A549 (cell line): ENCODE results near the gene SYT1. TPM values are rescaled to one million over a fixed set of nuclear protein-coding genes. Genes with fewer than 3 reads are reported as not detected.

Experiments used
- ATAC-seq, 2 experiments: fragments of 200-7000 bp in 1 of 2; fragments of >200 bp in 1 of 2; cut with Nextera tagmentation in 1 of 2; cut with Tn5 transposase in 1 of 2; 3 replicates each; pipeline versions ENCODE4 v1.8.0 to v1.9.1; 2018 to 2020; ENCODE audit warnings: mild to moderate bottlenecking in 1 of 2, moderate library complexity in 1 of 2
- CTCF ChIA-PET: fragments of 300-600 bp; sonication (Branson Sonifier 250); formaldehyde crosslinking; extraction: SDS; loops from one replicate; lab custom pipeline; 2021; ENCODE audit warnings: antibody characterized with exemption, inconsistent platforms; lab: Yijun Ruan, JAX
- POLR2A ChIA-PET: fragments of 350-600 bp; formaldehyde crosslinking; extraction: SDS; loops from one replicate; lab custom pipeline; 2021; ENCODE audit warnings: antibody characterized with exemption, inconsistent platforms; lab: Yijun Ruan, JAX
- DNase-seq, 2 experiments: peaks; one replicate each; pipeline versions ENCODE4 v3.0.0 to v3.0.0-alpha.2; 2011 to 2016; ENCODE audit warnings: low read depth in 1 of 2, low spot score in 1 of 2
- FAIRE-seq: peaks from 2 replicates; lab custom pipeline; 2011; peaks lifted over from hg19 to GRCh38; lab: Jason Lieb, UNC
- H3K27ac ChIP-seq, 2 experiments: fragments of >200 bp; sonication (Bioruptor Twin); formaldehyde crosslinking; 3 replicates each; pipeline ENCODE4 v1.5.1; 2016 to 2017
- H3K4me1 ChIP-seq: fragments of >200 bp; sonication (Bioruptor Twin); formaldehyde crosslinking; 3 replicates; pipeline ENCODE4 v1.6.1; 2016
- H3K4me2 ChIP-seq: fragments of >200 bp; sonication (Bioruptor Twin); formaldehyde crosslinking; 3 replicates; pipeline ENCODE4 v1.6.1; 2016
- H3K4me3 ChIP-seq: fragments of >200 bp; sonication (Bioruptor Twin); formaldehyde crosslinking; 3 replicates; pipeline ENCODE4 v1.5.1; 2016
- H3K9me3 ChIP-seq: fragments of >200 bp; sonication (Bioruptor Twin); formaldehyde crosslinking; 3 replicates; pipeline ENCODE4 v1.6.1; 2016
- BHLHE40 ChIP-seq: IDR thresholded peaks from 2 replicates; pipeline ENCODE4 v1.6.1; 2012; ENCODE audit warnings: low read depth, low read length, inconsistent platforms
- CBX8 ChIP-seq: fragments of 200-600 bp; sonication (generic); IDR thresholded peaks from 2 replicates; pipeline ENCODE4 v1.6.1; 2016
- CHD4 ChIP-seq: fragments of 200-600 bp; sonication (generic); IDR thresholded peaks from 2 replicates; pipeline ENCODE4 v1.6.1; 2016; ENCODE audit warnings: antibody characterized with exemption, mild to moderate bottlenecking, borderline replicate concordance
- FOSB ChIP-seq: fragments of 250-450 bp; sonication (Bioruptor Pico); IDR thresholded peaks from 2 replicates; pipeline ENCODE4 v1.5.0; 2020; ENCODE audit warnings: mild to moderate bottlenecking, moderate library complexity
- FOSL2 ChIP-seq, 2 experiments: fragments of 450-650 bp in 1 of 2; fragments of >200 bp in 1 of 2; sonication (Bioruptor Twin) in 1 of 2; formaldehyde crosslinking; IDR thresholded peaks; 2 replicates each; pipeline versions ENCODE4 v1.5.0 to v1.6.1; 2016 to 2020; ENCODE audit warnings: mild to moderate bottlenecking in 1 of 2, moderate library complexity in 1 of 2
- HOXB5 ChIP-seq: fragments of 250-450 bp; sonication (Bioruptor Pico); IDR thresholded peaks from 2 replicates; pipeline ENCODE4 v1.5.0; 2020; ENCODE audit warnings: mild to moderate bottlenecking, moderate library complexity
- MYC ChIP-seq: IDR thresholded peaks from 2 replicates; pipeline ENCODE4 v1.6.1; 2012; ENCODE audit warnings: mild to moderate bottlenecking, inconsistent platforms, low read length, improper control_type of control experiment, borderline replicate concordance
- POLR2AphosphoS2 ChIP-seq: conservative IDR thresholded peaks from 2 replicates; pipeline ENCODE4 v1.6.1; 2012; ENCODE audit warnings: low read length, improper control_type of control experiment, inconsistent platforms
- RCOR1 ChIP-seq: fragments of 150-350 bp; IDR thresholded peaks from 2 replicates; pipeline ENCODE4 v1.6.1; 2014; ENCODE audit warnings: antibody characterized with exemption, low read length, low read depth
- RFX5 ChIP-seq: fragments of 450-650 bp; IDR thresholded peaks from 2 replicates; pipeline ENCODE4 v1.7.1; 2014; ENCODE audit warnings: antibody characterized with exemption, mild to moderate bottlenecking, moderate library complexity
- TFCP2L1 ChIP-seq: fragments of 250-450 bp; sonication (Bioruptor Pico); IDR thresholded peaks from 2 replicates; pipeline ENCODE4 v1.5.0; 2021; ENCODE audit warnings: mild to moderate bottlenecking
- ZFP36 ChIP-seq: fragments of 450-650 bp; IDR thresholded peaks from 2 replicates; pipeline ENCODE4 v1.6.1; 2014; ENCODE audit warnings: borderline replicate concordance; ENCODE audit not compliant: partially characterized antibody
- ZSCAN20 ChIP-seq: fragments of 250-450 bp; sonication (Bioruptor Pico); IDR thresholded peaks from 2 replicates; pipeline ENCODE4 v1.8.0; 2022; ENCODE audit warnings: mild to moderate bottlenecking, moderate library complexity
- WGBS: methylation state at CpG from one replicate; pipeline ENCODE4 v1.1.6; 2017; ENCODE audit errors: missing lambda C conversion rate; 5-methylcytosine and 5-hydroxymethylcytosine counted together
- polyA plus RNA-seq, 4 experiments: library from polyadenylated mRNA; depleted of rRNA in 3 of 4; stranded (reverse); fragments of >200 nt; fragmentation: RNase III in 1 of 4; extraction: RNeasy Plus Mini Kit Qiagen cat#74134 plus additional on column Dnase treatment in 1 of 4; gene quantifications; 2 replicates in 3 of 4; 3 replicates in 1 of 4; pipeline ENCODE4 v1.2.3, GENCODE V29; 2011 to 2017
- TF ChIP-seq, protein P1 (sequence below): fragments of >200 bp; sonication (Bioruptor Twin); formaldehyde crosslinking; IDR thresholded peaks from 2 replicates; pipeline ENCODE4 v1.6.1; 2016
- TF ChIP-seq, protein P2 (sequence below): fragments of >200 bp; sonication (Bioruptor Twin); formaldehyde crosslinking; IDR thresholded peaks from 3 replicates; pipeline ENCODE4 v1.6.1; 2016
- TF ChIP-seq, protein P3 (sequence below): fragments of 200-600 bp; sonication (generic); IDR thresholded peaks from 2 replicates; pipeline ENCODE4 v1.6.1; 2016; ENCODE audit warnings: antibody characterized with exemption, mild to moderate bottlenecking, moderate library complexity
- TF ChIP-seq, protein P4 (sequence below): fragments of 450-650 bp; IDR thresholded peaks from 2 replicates; pipeline ENCODE4 v1.6.1; 2014; ENCODE audit warnings: antibody characterized with exemption

Gene SYT1
- polyA plus RNA-seq, 2 of the 4 experiments (the other 2 are of a cell fraction): 11.7 to 39.6 TPM

DNA sequence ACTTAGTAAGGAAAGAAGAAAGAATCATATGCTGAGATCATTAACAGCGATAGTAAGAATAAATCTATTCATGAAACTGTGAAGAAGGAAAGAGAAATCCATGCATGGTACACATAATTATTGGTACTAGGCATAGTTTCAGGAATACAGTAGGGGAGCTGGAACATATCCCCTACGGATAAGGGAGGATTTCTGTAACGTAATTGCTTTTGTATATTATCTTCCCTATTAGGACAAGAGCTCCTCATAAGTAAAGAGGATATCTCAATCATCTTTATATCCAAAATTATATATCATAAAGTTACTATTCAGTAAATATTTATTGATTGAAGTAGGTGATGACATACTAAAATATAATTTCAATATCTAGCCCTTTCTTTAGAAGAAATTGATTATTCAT lies 22.9 kb downstream of the SYT1 start:
- H3K27ac ChIP-seq: peak overlapping the region; percentile 83 to 85

DNA sequence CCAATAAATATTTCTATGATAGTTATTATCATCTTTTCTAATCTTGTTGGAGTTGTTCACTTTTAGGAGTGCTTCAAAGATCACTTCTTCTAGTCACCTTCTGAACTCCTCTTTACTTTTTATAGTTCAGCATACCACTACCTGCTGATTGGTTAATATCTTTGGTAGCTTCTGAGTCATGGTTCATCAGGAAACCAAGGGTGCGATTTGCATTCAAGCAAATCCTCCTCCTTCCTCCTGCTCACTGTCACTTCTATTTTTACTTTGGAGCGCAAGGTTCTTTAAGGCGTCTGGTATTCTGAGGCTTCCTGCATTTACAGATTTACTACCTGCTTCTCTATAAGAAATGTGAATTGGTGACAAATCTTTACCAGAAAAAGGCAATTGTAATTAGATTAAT lies 24.0 kb downstream of the SYT1 start:
- no peak for TF ChIP-seq TFCP2L1 (CRISPR knock-in tag)
- TF ChIP-seq POLR2AphosphoS2: no peak
- TF ChIP-seq FOSL2 (IDR thresholded peaks at IDR 0.05): no peak
- TF ChIP-seq FOSL2 (CRISPR knock-in tag; IDR thresholded peaks at IDR 0.05): no peak
- TF ChIP-seq FOSB: no peak
- no peak for TF ChIP-seq RCOR1
- TF ChIP-seq BHLHE40: no peak
- no peak for TF ChIP-seq ZFP36
- TF ChIP-seq RFX5: no peak
- TF ChIP-seq, protein P1, sequence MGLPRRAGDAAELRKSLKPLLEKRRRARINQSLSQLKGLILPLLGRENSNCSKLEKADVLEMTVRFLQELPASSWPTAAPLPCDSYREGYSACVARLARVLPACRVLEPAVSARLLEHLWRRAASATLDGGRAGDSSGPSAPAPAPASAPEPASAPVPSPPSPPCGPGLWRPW: no peak
- no peak for TF ChIP-seq ZSCAN20 (CRISPR knock-in tag)
- no peak for TF ChIP-seq HOXB5 (CRISPR knock-in tag)
- TF ChIP-seq, protein P2, sequence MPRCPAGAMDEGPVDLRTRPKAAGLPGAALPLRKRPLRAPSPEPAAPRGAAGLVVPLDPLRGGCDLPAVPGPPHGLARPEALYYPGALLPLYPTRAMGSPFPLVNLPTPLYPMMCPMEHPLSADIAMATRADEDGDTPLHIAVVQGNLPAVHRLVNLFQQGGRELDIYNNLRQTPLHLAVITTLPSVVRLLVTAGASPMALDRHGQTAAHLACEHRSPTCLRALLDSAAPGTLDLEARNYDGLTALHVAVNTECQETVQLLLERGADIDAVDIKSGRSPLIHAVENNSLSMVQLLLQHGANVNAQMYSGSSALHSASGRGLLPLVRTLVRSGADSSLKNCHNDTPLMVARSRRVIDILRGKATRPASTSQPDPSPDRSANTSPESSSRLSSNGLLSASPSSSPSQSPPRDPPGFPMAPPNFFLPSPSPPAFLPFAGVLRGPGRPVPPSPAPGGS: no peak
- TF ChIP-seq MYC: no peak
- TF ChIP-seq, protein P3, sequence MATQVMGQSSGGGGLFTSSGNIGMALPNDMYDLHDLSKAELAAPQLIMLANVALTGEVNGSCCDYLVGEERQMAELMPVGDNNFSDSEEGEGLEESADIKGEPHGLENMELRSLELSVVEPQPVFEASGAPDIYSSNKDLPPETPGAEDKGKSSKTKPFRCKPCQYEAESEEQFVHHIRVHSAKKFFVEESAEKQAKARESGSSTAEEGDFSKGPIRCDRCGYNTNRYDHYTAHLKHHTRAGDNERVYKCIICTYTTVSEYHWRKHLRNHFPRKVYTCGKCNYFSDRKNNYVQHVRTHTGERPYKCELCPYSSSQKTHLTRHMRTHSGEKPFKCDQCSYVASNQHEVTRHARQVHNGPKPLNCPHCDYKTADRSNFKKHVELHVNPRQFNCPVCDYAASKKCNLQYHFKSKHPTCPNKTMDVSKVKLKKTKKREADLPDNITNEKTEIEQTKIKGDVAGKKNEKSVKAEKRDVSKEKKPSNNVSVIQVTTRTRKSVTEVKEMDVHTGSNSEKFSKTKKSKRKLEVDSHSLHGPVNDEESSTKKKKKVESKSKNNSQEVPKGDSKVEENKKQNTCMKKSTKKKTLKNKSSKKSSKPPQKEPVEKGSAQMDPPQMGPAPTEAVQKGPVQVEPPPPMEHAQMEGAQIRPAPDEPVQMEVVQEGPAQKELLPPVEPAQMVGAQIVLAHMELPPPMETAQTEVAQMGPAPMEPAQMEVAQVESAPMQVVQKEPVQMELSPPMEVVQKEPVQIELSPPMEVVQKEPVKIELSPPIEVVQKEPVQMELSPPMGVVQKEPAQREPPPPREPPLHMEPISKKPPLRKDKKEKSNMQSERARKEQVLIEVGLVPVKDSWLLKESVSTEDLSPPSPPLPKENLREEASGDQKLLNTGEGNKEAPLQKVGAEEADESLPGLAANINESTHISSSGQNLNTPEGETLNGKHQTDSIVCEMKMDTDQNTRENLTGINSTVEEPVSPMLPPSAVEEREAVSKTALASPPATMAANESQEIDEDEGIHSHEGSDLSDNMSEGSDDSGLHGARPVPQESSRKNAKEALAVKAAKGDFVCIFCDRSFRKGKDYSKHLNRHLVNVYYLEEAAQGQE: no peak
- no peak for TF ChIP-seq CBX8
- no peak for TF ChIP-seq CHD4
- TF ChIP-seq, protein P4, sequence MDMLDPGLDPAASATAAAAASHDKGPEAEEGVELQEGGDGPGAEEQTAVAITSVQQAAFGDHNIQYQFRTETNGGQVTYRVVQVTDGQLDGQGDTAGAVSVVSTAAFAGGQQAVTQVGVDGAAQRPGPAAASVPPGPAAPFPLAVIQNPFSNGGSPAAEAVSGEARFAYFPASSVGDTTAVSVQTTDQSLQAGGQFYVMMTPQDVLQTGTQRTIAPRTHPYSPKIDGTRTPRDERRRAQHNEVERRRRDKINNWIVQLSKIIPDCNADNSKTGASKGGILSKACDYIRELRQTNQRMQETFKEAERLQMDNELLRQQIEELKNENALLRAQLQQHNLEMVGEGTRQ: no peak
- FAIRE-seq (peak; percentile 65), DNase-seq (peak in 1 of 2 experiments; percentile 59), ATAC-seq (peak in 1 of 2 experiments; percentile 43; a peak in 1 of 6 replicates)
- peaks cover 35% of the 10 kb centered on the region for H3K4me1 ChIP-seq
- peak overlapping the region; percentile 52 to 83; a peak in 3 of 6 replicates for H3K27ac ChIP-seq
- ChIA-PET CTCF (no interaction called here), POLR2A (interaction anchor here (1.0 kb wide), 1 partner anchor 24 kb away, joined by 3 read pairs; the partner anchor contains the start of gene SYT1)
- peak overlapping the region; percentile 38 for H3K4me2 ChIP-seq
- 53% methylated on average over 3 of the region's 3 CpGs for WGBS
- H3K9me3 ChIP-seq: no peaks in the 10 kb centered on the region
- no peak overlapping the region for H3K4me3 ChIP-seq

More for the DNA sequence above, 22.9 kb downstream of the SYT1 start:
- Histone ChIP-seq H3K9me3 (no peaks in the 10 kb centered on the region), H3K4me2 (peak overlapping the region; percentile 71), H3K4me1 (peaks cover 35% of the 10 kb centered on the region), H3K4me3 (peak overlapping the region; percentile 13; the same call in 1 of the 3 replicates)
- CTCF ChIA-PET: interaction anchor here (1.0 kb wide), 1 partner anchor 9 kb away, joined by 3 read pairs; no protein-coding TSS in a partner anchor
- TF ChIP-seq FOSL2 (IDR thresholded peaks at IDR 0.05) (no peak), FOSL2 (CRISPR knock-in tag; IDR thresholded peaks at IDR 0.05) (no peak)
- FAIRE-seq (no peak), DNase-seq (no peak), ATAC-seq (peak; percentile 54 to 55; a peak in 4 of 6 replicates)
- POLR2A ChIA-PET: no interaction called here
- WGBS: 68% methylated on average over 3 of the region's 3 CpGs
